IMR-90 (cell line): ENCODE results near the gene MAP2K5. TPM values are rescaled to one million over a fixed set of nuclear protein-coding genes. Genes with fewer than 3 reads are reported as not detected.

Experiments used
- ATAC-seq: fragments of 200-7000 bp; cut with Tn5 transposase; 2 replicates; pipeline ENCODE4 v1.9.1; 2020; ENCODE audit warnings: low read depth, mild to moderate bottlenecking, moderate library complexity
- BruUV-seq: library from RNA; stranded (reverse); fragments of 400-500 nt; replicated peaks from 2 replicates; lab custom pipeline; 2021; lab: Mats Ljungman, UMichigan
- CTCF ChIA-PET: fragments of 300-600 bp; formaldehyde crosslinking; extraction: SDS; loops from one replicate; lab custom pipeline; 2021; ENCODE audit warnings: antibody characterized with exemption; lab: Yijun Ruan, JAX
- POLR2A ChIA-PET: fragments of 300-600 bp; sonication (Branson Sonifier 250); formaldehyde crosslinking; loops from one replicate; lab custom pipeline; 2022; ENCODE audit warnings: antibody characterized with exemption; ENCODE audit not compliant: unreplicated experiment; lab: Charles Lee
- DNase-seq: peaks from one replicate; pipeline ENCODE4 v3.0.0; 2013
- H2AFZ ChIP-seq: replicated peaks from 2 replicates; pipeline ENCODE3; 2013; ENCODE audit warnings: low read length, mild to moderate bottlenecking; ENCODE audit not compliant: poor library complexity
- H2AK5ac ChIP-seq: 2 replicates; pipeline ENCODE4 v1.6.1; 2013; ENCODE audit warnings: low read depth, low read length, inconsistent platforms
- H2AK9ac ChIP-seq: replicated peaks from 2 replicates; pipeline ENCODE3; 2013; ENCODE audit warnings: mild to moderate bottlenecking, low read depth, low read length, moderate library complexity; ENCODE audit not compliant: poor library complexity
- H2BK120ac ChIP-seq: 2 replicates; pipeline ENCODE4 v1.6.1; 2013; ENCODE audit warnings: low read depth, low read length, inconsistent platforms
- H2BK15ac ChIP-seq: 3 replicates; pipeline ENCODE4 v1.6.1; 2013; ENCODE audit warnings: low read depth, low read length, inconsistent platforms
- H2BK20ac ChIP-seq: 2 replicates; pipeline ENCODE4 v1.6.1; 2013; ENCODE audit warnings: low read depth, mild to moderate bottlenecking, inconsistent platforms, low read length, moderate library complexity
- H2BK5ac ChIP-seq: 2 replicates; pipeline ENCODE4 v1.6.1; 2013; ENCODE audit warnings: mild to moderate bottlenecking, low read depth, low read length, inconsistent platforms; ENCODE audit not compliant: poor library complexity, severe bottlenecking
- H3K14ac ChIP-seq: replicated peaks from 2 replicates; pipeline ENCODE4 v1.6.1; 2013; ENCODE audit warnings: low read depth, low read length, inconsistent platforms
- H3K18ac ChIP-seq: 2 replicates; pipeline ENCODE4 v1.6.1; 2013; ENCODE audit warnings: low read depth, low read length, control low read depth
- H3K23ac ChIP-seq: 2 replicates; pipeline ENCODE4 v1.6.1; 2013; ENCODE audit warnings: low read depth, low read length, inconsistent platforms
- H3K27ac ChIP-seq: 2 replicates; pipeline ENCODE4 v1.5.1; 2013; ENCODE audit warnings: mild to moderate bottlenecking, control low read depth, low read length; ENCODE audit not compliant: insufficient read depth
- H3K27me3 ChIP-seq: 2 replicates; pipeline ENCODE4 v1.6.1; 2013; ENCODE audit warnings: low read length; ENCODE audit not compliant: control insufficient read depth, insufficient read depth
- H3K36me3 ChIP-seq: 2 replicates; pipeline ENCODE4 v1.6.1; 2013; ENCODE audit warnings: low read length, mixed read lengths; ENCODE audit not compliant: control insufficient read depth, insufficient read depth
- H3K4ac ChIP-seq: 2 replicates; pipeline ENCODE4 v1.6.1; 2013; ENCODE audit warnings: low read depth, low read length, inconsistent platforms
- H3K4me1 ChIP-seq: 2 replicates; pipeline ENCODE4 v1.6.1; 2013; ENCODE audit warnings: low read length, mixed read lengths; ENCODE audit not compliant: control insufficient read depth, insufficient read depth
- H3K4me2 ChIP-seq: 2 replicates; pipeline ENCODE4 v1.6.1; 2013; ENCODE audit warnings: low read depth, mild to moderate bottlenecking, control low read depth, low read length, moderate library complexity
- H3K4me3 ChIP-seq: 2 replicates; pipeline ENCODE4 v1.5.1; 2013; ENCODE audit warnings: low read depth, mild to moderate bottlenecking, control low read depth, low read length, moderate library complexity; ENCODE audit not compliant: insufficient read depth
- H3K56ac ChIP-seq: 2 replicates; pipeline ENCODE4 v1.6.1; 2013; ENCODE audit warnings: low read length, inconsistent platforms; ENCODE audit not compliant: insufficient read depth; ENCODE audit errors: extremely low read depth
- H3K79me1 ChIP-seq, 2 experiments: 2 replicates each; pipeline ENCODE4 v1.6.1; 2013; ENCODE audit warnings: low read length in 2 of 2, inconsistent platforms in 1 of 2, low read depth in 1 of 2
- H3K9ac ChIP-seq: 2 replicates; pipeline ENCODE4 v1.6.1; 2013; ENCODE audit warnings: low read depth, low read length, control low read depth
- H3K9me1 ChIP-seq: 2 replicates; pipeline ENCODE4 v1.6.1; 2013; ENCODE audit warnings: low read length, inconsistent platforms; ENCODE audit not compliant: insufficient read depth
- H3K9me3 ChIP-seq: 2 replicates; pipeline ENCODE4 v1.6.1; 2013; ENCODE audit warnings: low read length; ENCODE audit not compliant: control insufficient read depth, insufficient read depth
- H4K20me1 ChIP-seq: 2 replicates; pipeline ENCODE4 v1.6.1; 2013; ENCODE audit warnings: low read length, inconsistent platforms; ENCODE audit not compliant: insufficient read depth
- H4K5ac ChIP-seq: 2 replicates; pipeline ENCODE4 v1.6.1; 2013; ENCODE audit warnings: mild to moderate bottlenecking, low read depth, low read length, control low read depth
- H4K8ac ChIP-seq, 2 experiments: 2 replicates each; pipeline ENCODE4 v1.6.1; 2013; ENCODE audit warnings: low read depth in 2 of 2, low read length in 2 of 2, control low read depth in 1 of 2, inconsistent platforms in 1 of 2
- H4K91ac ChIP-seq: 2 replicates; pipeline ENCODE4 v1.6.1; 2013; ENCODE audit warnings: low read depth, low read length, inconsistent platforms; ENCODE audit not compliant: insufficient read depth
- BHLHE40 ChIP-seq: fragments of 150-350 bp; IDR thresholded peaks from 2 replicates; pipeline ENCODE4 v1.6.1; 2016; ENCODE audit warnings: mild to moderate bottlenecking, low read depth, low read length
- CEBPB ChIP-seq: IDR thresholded peaks from 2 replicates; pipeline ENCODE4 v1.6.1; 2012; ENCODE audit warnings: low read depth, low read length, improper control_type of control experiment
- CHD1 ChIP-seq: IDR thresholded peaks from 2 replicates; pipeline ENCODE4 v1.6.1; 2012; ENCODE audit warnings: low read depth, low read length, improper control_type of control experiment
- FOS ChIP-seq: fragments of 150-350 bp; IDR thresholded peaks from 2 replicates; pipeline ENCODE4 v1.6.1; 2016; ENCODE audit warnings: low read depth, low read length
- MAFK ChIP-seq: IDR thresholded peaks from 2 replicates; pipeline ENCODE4 v1.6.1; 2012; ENCODE audit warnings: low read depth, low read length, improper control_type of control experiment
- MAZ ChIP-seq: IDR thresholded peaks from 2 replicates; pipeline ENCODE4 v1.6.1; 2012; ENCODE audit warnings: low read depth, mild to moderate bottlenecking, low read length, improper control_type of control experiment, moderate library complexity, borderline replicate concordance
- MXI1 ChIP-seq: IDR thresholded peaks from 2 replicates; pipeline ENCODE4 v1.6.1; 2012; ENCODE audit warnings: low read depth, mild to moderate bottlenecking, low read length, moderate library complexity, borderline replicate concordance
- NFE2L2 ChIP-seq: fragments of 150-350 bp; IDR thresholded peaks from 2 replicates; pipeline ENCODE4 v1.6.1; 2016; ENCODE audit warnings: low read depth, mild to moderate bottlenecking, low read length
- POLR2A ChIP-seq: IDR thresholded peaks from 2 replicates; pipeline ENCODE4 v1.6.1; 2012; ENCODE audit warnings: mild to moderate bottlenecking, low read depth, low read length
- RAD21 ChIP-seq: IDR thresholded peaks from 2 replicates; pipeline ENCODE4 v1.6.1; 2012; ENCODE audit warnings: low read length, improper control_type of control experiment
- RCOR1 ChIP-seq: IDR thresholded peaks from 2 replicates; pipeline ENCODE4 v1.6.1; 2012; ENCODE audit warnings: mild to moderate bottlenecking, low read length, improper control_type of control experiment; ENCODE audit not compliant: insufficient replicate concordance
- RFX5 ChIP-seq: IDR thresholded peaks from 2 replicates; pipeline ENCODE4 v1.8.0; 2012; ENCODE audit warnings: low read depth, mild to moderate bottlenecking, low read length, moderate library complexity
- SMC3 ChIP-seq: fragments of 150-350 bp; IDR thresholded peaks from 2 replicates; pipeline ENCODE4 v1.6.1; 2016; ENCODE audit warnings: low read depth, mild to moderate bottlenecking, antibody characterized with exemption, low read length, moderate library complexity
- WGBS, 2 experiments: methylation state at CpG; one replicate each; pipeline versions ENCODE4 v1.1.5 to v1.1.7; 2013; ENCODE audit warnings: missing lambda C conversion rate in 2 of 2; ENCODE audit not compliant: insufficient read length in 1 of 2; ENCODE audit errors: extremely low coverage in 2 of 2; 5-methylcytosine and 5-hydroxymethylcytosine counted together
- dilution Hi-C: fragments of 300-500 bp; cut with HindIII; formaldehyde crosslinking; loops from one replicate; pipeline ENCODE4 v1.14.3; 2018; ENCODE audit warnings: low sequenced_read_pairs; ENCODE audit not compliant: unreplicated experiment
- in situ Hi-C: fragments of 300-500 bp; cut with MboI; formaldehyde crosslinking; loops from 3 replicates; pipeline ENCODE4 v1.14.3; 2019; ENCODE audit warnings: low sequenced_read_pairs, inconsistent platforms, mixed read lengths
- intact Hi-C: fragments of 100-400 bp; cut with micrococcal nuclease; formaldehyde crosslinking; loops from 2 replicates; pipeline ENCODE4 v1.10.0; 2022
- polyA plus RNA-seq, 3 experiments: library from polyadenylated mRNA; depleted of rRNA; stranded (reverse); fragments of >200 nt; gene quantifications; 2 replicates each; pipeline ENCODE4 v1.2.3, GENCODE V29; 2012; ENCODE audit warnings: low replicate concordance in 1 of 3
- total RNA-seq: library from RNA; depleted of rRNA; stranded (reverse); fragments of >200 nt; gene quantifications from 2 replicates; pipeline ENCODE4 v1.2.3, GENCODE V29; 2012
- TF ChIP-seq, protein P1 (sequence below): fragments of 150-350 bp; IDR thresholded peaks from 2 replicates; pipeline ENCODE4 v1.6.1; 2016; ENCODE audit warnings: low read depth, mild to moderate bottlenecking, low read length, moderate library complexity, borderline replicate concordance
- TF ChIP-seq, protein P2 (sequence below): fragments of 150-350 bp; IDR thresholded peaks from 2 replicates; pipeline ENCODE4 v1.6.1; 2017; ENCODE audit warnings: mild to moderate bottlenecking, antibody characterized with exemption, low read length, low read depth

Gene MAP2K5
- total and polyA plus RNA-seq, 2 of the 4 experiments (the other 2 are of a cell fraction) = 1.6 to 6.1 TPM

DNA sequence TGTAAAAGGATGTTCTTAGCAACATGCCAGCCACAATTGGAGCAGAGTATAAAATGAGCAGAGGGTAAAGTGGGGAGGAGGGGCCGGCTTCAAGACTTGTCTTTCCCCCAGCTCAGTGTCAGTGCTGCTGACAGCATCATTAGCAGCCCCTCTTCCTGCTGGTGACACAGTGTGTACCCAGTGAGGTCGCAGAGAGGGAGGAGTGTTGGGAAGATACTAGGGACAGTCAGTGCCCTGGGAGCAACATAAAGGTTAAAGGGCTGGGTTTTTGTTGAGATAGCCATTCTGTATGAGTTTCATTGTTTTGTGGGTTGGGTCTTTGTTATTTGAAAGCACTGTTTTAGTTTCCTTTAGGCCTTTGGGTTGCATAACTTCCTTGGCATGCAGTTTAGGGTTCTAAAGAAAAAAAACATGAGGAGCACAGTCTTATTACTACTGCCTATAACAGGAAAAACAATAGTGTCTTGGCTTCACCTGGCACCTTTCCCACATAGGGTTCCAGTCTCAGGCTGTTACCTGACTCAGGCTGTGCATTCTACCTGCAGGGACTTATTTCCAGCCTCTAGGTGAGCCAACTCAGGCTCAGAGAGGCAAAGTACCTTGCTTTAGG is 188.7 kb downstream of the MAP2K5 start:
- Histone ChIP-seq H3K4ac (no peak overlapping the region), H2BK120ac (no peak overlapping the region), H3K14ac (no peak overlapping the region), H3K4me2 (no peak overlapping the region), H3K27me3 (no peaks in the 10 kb centered on the region), H3K27ac (no peak overlapping the region), H3K23ac (no peak overlapping the region), H2AK5ac (no peak overlapping the region), H4K20me1 (no peaks in the 10 kb centered on the region), H3K18ac (no peak overlapping the region), H3K36me3 (no peaks in the 10 kb centered on the region), H2BK20ac (no peak overlapping the region), H2BK5ac (no peak overlapping the region), H3K79me1 (no peaks in the 10 kb centered on the region), H2BK15ac (no peak overlapping the region), H3K9me1 (no peaks in the 10 kb centered on the region), H4K5ac (no peak overlapping the region), H4K8ac (no peak overlapping the region), H3K4me3 (no peak overlapping the region), H3K9ac (no peak overlapping the region), H4K91ac (no peak overlapping the region), H3K4me1 (no peaks in the 10 kb centered on the region), H2AK9ac (no peak overlapping the region), H3K9me3 (no peaks in the 10 kb centered on the region), H3K56ac (no peak overlapping the region), H2AFZ (no peak overlapping the region)
- WGBS, 2 experiments = no CpG with 5 or more reads among the region's 2 CpGs
- no peak for DNase-seq
- intact Hi-C loops (no loop called here), in situ Hi-C loops (no loop called here), dilution Hi-C loops (no loop called here)
- CTCF ChIA-PET = no interaction called here
- no peak for TF ChIP-seq MAFK
- no peak; the same call in 1 of the 2 replicates for TF ChIP-seq CEBPB
- TF ChIP-seq MAZ = no peak
- no peak for TF ChIP-seq RCOR1
- no peak for TF ChIP-seq RFX5
- no peak for TF ChIP-seq BHLHE40
- no peak for TF ChIP-seq CHD1
- no peak for TF ChIP-seq FOS
- TF ChIP-seq, protein P1, sequence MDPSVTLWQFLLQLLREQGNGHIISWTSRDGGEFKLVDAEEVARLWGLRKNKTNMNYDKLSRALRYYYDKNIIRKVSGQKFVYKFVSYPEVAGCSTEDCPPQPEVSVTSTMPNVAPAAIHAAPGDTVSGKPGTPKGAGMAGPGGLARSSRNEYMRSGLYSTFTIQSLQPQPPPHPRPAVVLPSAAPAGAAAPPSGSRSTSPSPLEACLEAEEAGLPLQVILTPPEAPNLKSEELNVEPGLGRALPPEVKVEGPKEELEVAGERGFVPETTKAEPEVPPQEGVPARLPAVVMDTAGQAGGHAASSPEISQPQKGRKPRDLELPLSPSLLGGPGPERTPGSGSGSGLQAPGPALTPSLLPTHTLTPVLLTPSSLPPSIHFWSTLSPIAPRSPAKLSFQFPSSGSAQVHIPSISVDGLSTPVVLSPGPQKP = no peak
- no peak for TF ChIP-seq RAD21
- no peak for TF ChIP-seq MXI1
- TF ChIP-seq, protein P2, sequence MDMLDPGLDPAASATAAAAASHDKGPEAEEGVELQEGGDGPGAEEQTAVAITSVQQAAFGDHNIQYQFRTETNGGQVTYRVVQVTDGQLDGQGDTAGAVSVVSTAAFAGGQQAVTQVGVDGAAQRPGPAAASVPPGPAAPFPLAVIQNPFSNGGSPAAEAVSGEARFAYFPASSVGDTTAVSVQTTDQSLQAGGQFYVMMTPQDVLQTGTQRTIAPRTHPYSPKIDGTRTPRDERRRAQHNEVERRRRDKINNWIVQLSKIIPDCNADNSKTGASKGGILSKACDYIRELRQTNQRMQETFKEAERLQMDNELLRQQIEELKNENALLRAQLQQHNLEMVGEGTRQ = no peak
- no peak for TF ChIP-seq NFE2L2
- no peak for TF ChIP-seq SMC3
- no peak for TF ChIP-seq POLR2A
- no TSS peak for BruUV-seq
- POLR2A ChIA-PET = no interaction called here
- ATAC-seq = peak; percentile 32; the same call in 1 of the 2 replicates
